ENCODE data around the gene TGFA.
A peak's percentile ranks its signal among the peaks of the same experiment; 100 is the strongest.

The TGFA gene

DNA sequence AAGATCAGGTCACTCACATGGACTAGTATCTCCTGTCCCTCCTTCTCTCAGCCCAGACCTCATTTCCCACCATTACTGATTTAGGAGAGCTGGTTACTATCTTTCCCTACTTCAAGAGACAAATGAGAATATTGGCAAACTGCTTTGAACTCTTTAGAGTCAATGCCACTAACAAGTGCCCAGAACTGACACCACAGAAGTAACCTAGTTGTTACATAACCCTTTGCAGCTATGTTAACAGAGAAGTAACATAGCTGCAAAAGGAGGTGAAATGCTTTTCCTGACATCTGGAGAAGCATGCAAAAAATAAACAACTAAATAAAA lies 30.0 kb downstream of the TGFA start:
- no peak for DNase-seq

DNA sequence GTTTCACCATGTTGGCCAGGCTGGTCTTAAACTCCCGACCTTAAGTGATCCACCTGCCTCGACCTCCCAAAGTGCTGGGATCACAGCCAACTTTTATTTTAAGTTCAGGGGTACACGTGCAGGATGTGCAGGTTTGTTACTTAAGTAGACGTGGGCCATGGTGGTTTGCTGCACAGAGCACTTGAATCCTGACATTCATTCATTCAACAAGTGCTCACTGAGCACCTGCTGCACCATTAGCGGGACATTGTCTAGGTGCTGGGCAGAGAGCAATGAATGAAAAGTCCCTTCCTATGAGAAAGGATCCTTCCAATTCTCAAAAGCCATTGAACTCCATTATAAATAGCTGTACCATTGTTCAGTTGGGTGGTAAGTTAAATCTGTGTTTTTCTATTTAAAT lies 31.0 kb downstream of the TGFA start:
- DNase-seq, result no peak

DNA sequence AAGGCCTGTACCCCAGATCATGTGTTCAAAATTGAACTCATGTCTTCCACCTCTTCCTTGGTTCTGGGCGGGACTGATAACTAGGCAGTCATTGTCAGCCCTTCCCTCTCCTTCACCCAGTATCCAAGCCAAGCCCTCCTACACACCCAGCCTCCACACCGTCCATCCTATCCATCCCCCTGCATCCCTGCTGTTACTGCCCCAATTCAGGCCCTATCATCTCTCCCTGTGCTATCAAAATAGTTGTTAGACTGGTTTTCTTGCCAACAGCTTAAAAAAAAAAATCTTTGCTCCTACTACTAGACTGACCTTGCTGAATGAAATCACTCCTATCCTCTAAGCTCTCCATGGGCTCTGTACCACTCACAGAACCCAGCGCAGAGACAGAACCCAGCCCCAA lies 32.8 kb downstream of the TGFA start:
- DNase-seq, result no peak

DNA sequence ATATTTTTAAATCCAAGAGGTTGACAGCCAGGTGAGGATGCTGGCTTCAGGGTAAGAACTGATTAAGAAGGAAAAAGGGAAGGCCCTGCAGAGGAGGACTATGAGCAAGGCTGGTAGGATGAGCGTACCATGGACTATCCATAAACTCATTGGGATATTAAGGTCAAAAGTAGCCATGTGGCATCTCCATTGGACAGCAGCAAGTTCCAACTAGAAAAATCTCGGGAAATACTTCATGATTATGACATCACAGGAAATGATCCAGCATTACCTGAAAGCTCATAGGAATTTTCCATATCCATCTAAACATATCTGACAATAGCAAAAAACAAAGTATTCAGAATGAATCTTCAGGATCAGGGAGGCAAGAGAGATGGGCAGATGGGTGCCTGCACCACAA lies 34.2 kb downstream of the TGFA start:
- no peak for DNase-seq

DNA sequence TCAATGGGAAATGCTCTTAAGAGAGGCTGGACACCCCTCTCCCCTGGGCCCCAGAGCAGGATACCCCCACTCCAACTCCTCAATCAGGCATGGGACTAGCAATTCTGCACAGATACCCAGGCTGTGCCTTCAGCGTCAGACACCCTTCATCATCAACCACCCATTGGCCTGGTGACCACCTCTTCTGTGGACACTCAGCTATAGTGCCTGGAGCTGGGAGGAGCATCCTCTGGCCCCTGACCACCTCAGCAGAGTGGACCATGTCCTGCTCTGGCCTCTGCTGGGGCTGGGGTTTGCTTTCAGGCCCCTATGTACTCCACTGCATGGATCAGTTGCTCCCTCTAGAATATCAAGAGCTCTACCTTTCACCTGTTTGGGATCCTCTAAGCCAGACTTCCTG lies 35.1 kb downstream of the TGFA start:
- DNase-seq, result no peak

DNA sequence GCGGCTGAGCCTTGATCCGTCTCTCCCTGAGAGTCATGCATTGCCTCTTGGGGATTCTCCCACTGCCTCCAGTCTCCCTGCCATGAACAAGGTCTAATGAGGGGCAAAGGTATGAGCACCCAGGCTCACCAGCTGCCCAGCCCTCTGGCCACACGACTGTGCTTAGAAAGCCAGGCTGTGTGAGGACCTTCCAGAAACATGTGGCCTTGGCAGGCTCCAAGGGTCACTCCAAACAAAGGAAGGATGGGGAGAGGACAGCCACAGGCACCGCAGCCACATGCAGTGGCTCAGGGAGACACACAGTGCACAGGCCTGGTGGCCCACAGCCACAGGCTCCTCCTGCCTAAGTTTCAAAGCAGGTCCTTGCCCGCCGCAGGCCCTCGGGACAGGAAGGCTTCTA lies 35.8 kb downstream of the TGFA start:
- no peak for DNase-seq

DNA sequence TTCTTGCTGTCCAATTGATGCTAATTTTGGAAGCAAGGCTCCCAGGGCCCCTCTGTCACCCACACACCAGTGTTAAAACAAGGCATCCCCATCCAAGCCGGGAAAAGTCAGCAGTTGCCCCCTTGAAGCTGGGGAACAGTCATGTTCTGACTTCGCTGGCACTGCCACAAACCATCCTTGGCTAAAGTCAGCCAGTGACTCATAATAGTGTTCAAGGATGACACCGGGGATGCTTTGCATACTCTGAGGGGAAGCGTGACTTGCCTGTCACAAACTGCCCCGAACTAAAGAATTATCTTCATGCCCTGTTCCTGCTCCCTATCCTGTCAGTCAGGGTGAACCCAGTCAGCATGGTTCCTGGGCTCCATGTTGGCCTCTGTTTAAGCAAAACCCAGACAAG lies 37.0 kb downstream of the TGFA start:
- peak; percentile 20 for DNase-seq

DNA sequence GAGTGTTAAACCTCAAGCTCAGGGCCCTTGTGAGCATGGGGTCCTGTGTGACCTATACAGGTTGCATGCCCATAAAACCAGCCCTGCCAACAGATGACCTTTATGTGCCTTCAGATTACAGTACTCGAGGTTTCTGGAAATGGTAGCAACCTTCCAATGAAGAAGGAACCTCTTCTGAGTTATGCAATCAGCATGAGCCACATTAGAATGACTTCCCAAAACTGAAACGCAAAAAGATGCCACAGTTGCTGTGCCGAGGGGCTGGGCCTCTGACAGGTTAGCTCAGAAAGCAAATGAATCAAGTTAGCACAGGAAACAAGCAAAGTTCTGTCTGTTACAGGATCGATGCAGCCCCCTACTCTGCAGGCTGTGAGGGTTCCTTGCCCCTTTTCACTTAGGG lies 37.7 kb downstream of the TGFA start:
- DNase-seq, result peak; percentile 54

DNA sequence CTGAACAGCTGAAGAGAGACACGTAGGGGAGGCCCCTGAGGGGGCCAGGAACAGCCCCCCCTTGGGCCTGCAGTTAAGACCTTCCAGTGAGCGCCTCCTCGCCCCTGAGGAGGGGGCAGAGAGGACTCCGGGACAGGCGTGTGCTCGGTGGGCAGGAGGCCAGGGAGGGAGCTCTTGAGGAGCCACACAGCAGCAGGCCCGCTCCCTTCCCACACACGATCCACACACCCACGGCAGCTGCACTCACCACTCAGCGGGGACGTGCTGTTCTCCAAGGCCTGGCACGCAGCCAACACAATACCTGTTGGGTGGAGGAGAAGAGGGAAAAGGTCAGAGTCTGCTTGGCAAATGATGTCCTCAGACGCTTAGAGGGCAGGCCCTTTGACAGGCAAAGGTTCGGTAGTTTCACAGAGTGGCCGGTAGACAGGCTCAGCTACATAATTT lies 39.0 kb downstream of the TGFA start:
- no peak for DNase-seq

DNA sequence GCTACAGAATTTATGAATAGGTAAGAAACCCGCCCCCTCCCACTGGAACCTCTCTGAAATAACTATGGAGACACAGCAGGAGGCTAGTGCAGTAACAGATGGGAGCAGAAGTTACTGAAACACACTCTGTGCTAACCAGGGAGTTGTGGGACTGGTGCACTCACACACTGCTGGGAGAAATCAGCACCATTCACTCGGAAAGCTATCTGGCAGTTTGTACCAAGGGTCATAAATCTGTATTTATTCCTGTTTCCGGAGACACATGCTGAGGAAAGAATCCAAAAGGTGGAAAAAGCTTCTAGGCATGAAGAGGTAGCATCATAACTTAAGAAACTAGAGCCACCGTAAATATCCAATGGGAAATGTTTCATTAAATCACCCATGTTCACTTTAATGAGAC lies 39.9 kb downstream of the TGFA start:
- DNase-seq, result no peak

DNA sequence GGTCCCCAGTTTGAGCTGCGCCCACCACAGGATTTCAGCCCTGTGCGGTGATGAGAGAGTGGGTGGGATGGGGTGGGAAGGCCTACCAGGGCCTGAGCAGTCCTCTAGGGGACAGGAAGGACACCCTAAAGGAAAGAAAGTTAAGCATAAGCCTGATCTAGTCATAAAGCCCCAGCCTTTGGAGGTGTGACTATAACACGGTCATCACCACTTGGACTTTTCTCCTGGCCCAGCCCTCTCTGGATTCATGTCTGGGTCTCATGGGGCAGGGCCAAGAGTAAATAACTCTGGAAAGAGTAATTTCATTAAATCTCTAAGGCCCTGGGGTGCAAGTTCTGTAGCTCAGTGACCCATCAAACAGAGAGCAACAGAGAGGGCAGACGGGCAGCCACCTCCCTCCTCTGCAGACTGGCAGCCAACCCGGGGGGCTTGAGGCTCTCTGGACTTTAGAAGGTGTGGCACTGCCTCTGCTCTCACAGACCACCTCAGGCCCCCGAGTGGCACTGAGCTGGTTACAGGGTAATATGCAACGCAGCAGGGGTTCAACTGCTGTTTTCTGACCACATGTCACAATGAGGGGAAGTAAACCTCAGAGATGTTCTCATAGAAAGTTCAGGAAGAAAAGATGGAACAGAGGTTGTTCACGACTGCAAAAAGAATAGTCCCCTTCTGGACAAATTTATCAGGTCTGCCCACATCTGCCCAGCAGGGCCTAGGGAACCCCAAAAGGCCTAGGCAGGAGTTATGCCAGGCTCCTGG lies 41.5 kb downstream of the TGFA start:
- no peak for DNase-seq

DNA sequence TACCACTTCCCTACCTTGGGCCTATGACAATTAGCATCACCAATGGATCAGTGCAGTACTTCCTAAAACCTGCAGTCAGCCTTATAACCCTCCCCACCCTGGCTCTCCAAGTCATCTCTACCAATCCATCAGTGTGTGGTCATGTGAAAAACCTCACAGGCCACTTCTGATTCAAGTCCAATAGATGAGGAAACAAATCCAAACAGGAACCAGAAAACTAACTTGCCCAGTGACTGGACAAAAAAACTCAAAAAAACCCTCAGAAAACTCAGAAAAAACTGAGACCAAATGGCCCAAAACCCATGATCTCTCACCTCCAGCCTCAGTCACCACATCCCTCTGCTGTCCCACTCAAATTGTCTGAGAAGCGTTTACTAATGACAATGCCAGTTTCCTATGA lies 43.3 kb downstream of the TGFA start:
- no peak for DNase-seq

DNA sequence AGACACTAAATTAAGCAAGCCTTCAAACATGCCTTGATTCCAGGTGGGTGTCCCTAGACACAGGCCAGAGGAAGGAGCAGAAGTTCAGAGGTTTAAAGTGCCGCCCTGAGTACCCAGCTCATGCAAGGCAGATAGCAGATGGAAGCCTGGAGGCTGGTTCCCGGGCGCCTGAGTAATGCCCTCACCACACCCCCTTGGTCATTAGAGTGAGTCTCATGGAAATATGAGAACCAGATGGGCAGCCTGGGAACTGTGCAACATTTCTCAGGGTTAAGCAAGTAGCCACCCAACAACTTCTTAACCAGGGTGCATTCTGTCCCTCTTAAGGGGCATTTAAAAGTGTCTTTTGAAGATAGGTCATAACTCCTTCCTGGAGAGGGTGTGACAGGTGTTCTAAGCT lies 44.1 kb downstream of the TGFA start:
- DNase-seq, result no peak

DNA sequence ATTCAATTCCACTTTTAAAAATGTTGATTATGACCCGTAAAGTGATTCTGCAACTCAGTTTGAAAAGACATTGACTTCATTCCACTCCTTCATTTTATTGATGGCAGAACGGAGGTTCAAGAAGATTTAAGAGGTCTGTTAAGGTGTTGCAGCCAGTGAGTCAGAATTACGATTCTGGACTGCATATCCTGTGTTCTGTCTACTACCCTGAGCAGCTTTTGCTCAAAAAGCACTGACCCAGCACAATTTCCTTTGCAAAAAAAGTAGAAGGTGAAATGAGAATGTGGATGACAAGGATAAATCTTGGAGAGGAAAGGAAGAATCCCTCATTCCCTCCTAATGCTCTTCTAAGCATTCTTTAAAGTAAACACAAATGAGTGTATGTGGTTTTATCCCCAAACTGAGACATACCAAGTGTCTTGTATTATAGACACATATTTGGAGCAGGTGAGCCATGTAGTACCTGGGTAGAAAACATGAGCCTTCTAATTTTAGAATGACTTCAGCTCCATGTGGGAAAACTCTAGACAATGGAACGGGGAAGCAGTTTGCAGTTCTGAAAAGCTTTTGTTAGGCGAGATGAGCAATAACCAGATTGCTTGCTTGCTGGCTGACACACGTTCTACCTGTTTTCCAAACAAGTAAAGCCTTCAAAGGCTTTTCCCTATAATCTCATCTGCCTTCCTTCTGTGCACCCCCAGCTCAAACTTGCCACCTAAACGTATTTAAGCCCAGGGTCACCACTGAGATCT lies 44.7 kb downstream of the TGFA start:
- no peak for DNase-seq

DNA sequence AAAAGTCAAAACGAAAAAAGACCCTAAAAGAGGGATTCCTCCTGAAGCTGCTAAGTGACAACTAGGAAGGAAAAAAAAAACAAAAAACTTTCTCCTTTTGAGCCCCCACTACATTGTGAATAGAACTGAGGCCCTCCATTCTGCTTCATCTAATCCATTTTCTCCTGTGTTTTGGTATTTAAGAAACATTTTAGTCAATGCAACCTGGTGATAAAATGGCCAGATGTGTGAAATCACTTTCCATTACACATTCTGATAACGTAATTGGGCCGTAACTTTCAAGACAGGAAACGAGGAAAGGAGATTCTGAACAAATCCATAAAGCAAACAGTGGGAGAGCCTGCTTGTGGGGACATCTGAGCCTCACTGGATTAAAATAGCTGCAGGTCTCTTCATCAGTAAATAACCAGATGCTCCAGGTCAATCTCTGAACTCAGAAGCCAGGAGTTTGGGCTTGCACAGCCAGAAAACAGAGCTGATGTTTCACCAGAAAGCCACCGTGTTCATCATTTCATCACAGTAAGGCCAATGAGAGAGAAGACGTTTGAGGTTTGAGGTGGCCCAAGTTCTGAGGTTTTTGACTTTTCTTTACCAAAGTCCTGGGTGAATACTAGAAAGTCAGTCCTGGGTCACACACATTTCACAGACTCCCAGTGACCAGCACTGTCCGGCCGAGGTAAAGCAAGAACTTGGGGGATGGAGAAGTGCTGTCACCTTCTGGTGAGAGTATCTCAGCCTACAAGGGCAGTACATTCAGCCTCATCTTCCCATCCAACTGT lies 47.8 kb downstream of the TGFA start:
- no peak for DNase-seq

DNA sequence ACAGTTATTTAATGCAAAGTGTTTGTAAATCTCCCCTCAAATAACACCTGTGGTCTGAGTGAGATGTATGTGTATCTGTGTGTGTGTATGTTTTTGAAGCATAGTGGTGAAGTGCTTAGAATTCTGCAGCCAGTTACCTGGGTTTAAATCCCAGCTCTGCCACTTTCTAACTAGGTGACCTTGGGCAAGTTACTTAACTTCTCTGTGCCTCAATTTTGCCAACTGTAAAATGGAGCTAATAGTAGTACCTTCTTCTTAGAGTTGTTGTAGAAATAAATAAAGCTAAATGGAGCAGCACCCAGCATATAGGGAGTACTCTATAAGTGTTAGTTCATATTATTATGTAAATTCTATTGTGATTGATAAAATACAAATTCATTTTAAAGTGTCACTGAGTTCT lies 48.9 kb downstream of the TGFA start:
- no peak for DNase-seq

DNA sequence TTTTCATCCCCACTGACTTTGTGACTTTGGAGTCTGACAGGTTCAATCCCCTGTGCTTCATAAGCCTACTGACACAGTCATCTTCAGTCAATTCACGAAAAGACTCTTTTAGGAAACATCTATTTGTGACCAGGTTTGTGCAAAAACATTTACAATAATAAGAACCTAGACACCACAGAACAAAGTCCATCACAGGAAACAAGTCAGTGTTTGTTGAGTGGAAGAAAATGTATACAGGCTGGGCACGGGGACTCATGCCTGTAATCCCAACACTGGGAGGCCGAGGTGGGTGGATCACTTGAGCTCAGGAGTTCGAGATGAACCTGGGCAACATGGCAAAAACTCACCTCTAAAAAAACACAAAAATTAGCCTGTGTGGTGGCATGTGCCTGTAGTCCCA lies 49.7 kb downstream of the TGFA start:
- no peak for DNase-seq

DNA sequence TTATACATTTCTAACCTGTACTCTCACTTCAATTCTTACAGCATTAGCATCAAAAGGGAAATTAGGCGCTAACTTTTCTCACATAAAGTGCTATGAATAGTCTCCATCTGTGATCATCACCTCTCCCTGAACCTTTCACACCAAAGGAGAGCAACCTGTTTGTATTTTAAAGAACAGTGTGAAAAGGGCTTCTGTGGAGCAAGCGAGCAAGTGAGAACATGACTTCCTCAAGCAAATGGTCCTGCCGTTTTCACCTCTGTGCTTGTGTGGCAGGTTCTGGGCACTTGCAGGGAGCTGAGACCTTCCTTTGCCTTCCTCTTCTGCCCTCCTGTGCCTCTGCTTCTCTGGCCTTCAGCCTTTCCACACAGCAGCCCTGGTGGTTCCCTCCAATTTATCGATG lies 51.9 kb downstream of the TGFA start:
- DNase-seq, result no peak

DNA sequence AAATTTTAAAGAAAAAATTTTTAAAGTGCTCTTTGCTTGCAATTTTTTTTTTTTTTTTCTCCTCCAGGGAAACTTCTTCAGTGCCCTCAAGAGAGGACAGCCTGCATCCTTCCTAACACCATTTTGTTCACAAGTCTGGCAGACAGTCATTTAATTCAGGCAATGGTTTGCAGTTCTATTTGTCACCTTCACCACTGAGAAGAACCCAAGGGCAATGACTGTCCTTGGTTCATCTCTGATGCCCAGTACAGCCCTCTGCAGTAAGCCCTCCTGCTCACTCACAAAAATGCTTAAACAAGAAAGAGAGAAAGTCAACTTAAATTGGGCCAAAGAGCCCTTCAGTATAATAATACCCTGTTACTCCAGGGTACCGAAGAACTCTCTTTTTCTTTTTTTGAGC lies 52.4 kb downstream of the TGFA start:
- no peak for DNase-seq

DNA sequence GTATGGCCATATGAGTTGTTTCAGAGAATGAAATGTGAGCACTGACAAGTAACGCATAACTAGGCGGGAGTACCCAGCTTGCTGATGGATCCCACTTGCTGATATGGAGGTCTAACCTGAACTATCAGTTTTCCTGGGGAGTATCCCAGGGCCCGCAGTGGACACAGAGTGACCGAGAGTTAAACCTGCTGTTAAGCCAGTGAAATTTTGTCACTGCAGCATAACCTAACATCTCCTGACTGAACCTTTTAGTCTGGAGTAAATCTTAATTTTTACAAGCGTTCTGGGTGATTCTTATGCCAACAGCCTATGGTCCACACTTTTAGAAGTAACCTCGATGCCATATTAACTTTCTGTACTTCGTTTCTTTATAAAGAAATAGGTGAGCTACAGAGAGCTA lies 54.4 kb downstream of the TGFA start:
- no peak for DNase-seq

DNA sequence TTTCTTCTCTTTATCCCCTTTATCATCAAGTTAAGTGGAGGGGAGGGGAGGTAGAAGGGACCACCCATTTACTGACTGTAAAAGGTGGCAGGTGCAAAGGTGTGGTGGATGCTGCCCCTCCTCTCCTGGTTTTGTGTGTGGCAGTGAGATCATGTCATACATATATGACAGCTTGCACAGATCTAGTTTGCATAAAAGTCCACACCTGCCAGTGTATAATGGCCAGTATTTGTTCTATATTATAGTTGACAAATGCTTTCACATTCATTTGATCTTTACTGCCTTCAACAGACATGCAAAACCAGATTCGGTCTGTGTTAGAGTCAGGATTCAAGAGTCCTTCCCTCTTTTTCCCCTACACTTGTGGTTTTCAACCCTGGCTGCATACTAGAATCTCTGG lies 55.1 kb downstream of the TGFA start:
- DNase-seq, result no peak

DNA sequence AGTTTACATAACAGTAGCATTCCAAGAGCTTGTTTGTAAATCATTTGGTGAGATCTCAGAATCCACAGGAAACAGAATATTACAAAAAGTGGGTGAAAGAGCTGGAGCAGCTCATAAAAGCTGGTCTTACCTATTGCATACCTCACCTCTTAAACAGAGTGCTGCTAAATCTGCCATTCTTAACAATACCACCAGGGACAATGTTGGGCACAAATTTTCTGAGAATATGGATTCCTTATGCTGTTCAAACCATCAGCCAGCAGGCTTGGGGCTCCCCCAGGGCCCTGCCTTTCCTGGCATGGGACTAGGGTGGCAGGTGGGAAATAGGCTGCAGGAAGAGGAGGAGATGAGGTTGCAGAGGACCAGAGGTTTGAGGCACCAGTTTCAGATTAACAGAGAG lies 55.6 kb downstream of the TGFA start:
- DNase-seq, result no peak

DNA sequence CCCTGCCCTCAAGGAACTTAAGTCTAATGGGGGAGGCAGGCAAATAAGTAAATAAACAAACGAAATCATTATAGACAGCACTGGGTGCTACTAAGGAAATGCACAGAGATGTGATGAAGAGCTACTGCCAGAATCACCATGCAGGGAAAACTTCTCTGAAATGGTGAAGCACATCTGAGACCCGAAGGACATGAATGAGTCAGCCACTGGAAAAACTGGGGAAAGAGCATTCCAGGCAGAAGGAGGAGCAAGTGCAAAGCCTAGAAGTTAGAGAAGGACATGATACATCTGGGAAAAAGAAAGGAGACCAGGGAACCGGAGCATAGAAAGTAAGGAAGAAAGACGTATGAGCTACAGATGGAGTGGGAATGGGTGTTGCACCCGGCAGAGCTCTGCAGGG lies 56.8 kb downstream of the TGFA start:
- no peak for DNase-seq

DNA sequence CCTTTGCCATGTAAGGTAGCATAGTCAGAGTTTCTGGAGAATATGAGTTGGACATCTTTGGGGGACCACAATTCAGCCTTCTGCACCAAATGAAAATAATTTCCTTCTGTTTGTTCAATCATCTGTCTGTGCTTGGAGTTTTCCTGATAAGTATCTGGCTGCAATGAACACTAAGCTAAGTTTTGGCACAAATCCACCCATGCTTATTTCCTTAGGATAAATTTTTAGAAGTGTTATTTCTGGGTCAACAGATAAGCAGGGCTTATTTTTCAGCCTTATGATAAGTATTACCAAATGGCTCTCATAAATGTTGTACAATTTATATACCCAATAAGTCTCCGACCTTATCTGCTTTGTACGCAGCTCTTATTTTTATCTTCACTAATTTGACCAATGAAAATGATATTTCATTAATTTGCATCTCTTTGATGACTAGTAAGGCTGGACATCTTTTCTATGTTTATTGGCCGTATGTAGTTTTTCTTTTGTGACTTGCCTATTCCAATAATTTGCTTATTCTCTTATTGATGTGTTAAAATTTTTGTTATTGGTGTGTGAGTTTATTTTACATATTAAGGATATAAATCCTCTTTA lies 59.2 kb downstream of the TGFA start:
- DNase-seq, result no peak
